Activated CD8-positive, alpha-beta T cell treated with anti-CD3 and anti-CD28 coated beads for 36 hours (primary cell): ENCODE data around the gene TSR3. TPM values are rescaled to one million over a fixed set of nuclear protein-coding genes. Genes with fewer than 3 reads are reported as not detected.

ENCODE experiments used
- ATAC-seq: fragments of 200-7000 bp; cut with Tn5 transposase; one replicate; pipeline ENCODE4 v1.10.0; 2021; ENCODE audit warnings: mild to moderate bottlenecking, moderate library complexity
- CTCF ChIA-PET: fragments of 350-600 bp; sonication (Branson Sonifier 250); formaldehyde crosslinking; loops from one replicate; lab custom pipeline; 2021; ENCODE audit warnings: antibody characterized with exemption; lab: Charles Lee
- POLR2A ChIA-PET: fragments of 350-600 bp; sonication (Branson Sonifier 250); formaldehyde crosslinking; loops from one replicate; lab custom pipeline; 2021; ENCODE audit warnings: antibody characterized with exemption; lab: Charles Lee
- DNase-seq: peaks from one replicate; pipeline ENCODE4 v3.0.0-alpha.2; 2020
- H3K27ac Mint-ChIP-seq: one replicate; pipeline ENCODE4 v1.8.0; 2021; ENCODE audit warnings: mild to moderate bottlenecking, mixed read lengths
- H3K27me3 Mint-ChIP-seq: one replicate; pipeline ENCODE4 v1.8.0; 2021; ENCODE audit warnings: mixed read lengths
- H3K36me3 Mint-ChIP-seq: one replicate; pipeline ENCODE4 v1.8.0; 2021; ENCODE audit warnings: low read depth, mixed read lengths
- H3K4me1 Mint-ChIP-seq: one replicate; pipeline ENCODE4 v1.8.0; 2021; ENCODE audit warnings: low read depth, mixed read lengths
- H3K4me3 Mint-ChIP-seq: one replicate; pipeline ENCODE4 v1.8.0; 2021; ENCODE audit warnings: mild to moderate bottlenecking, moderate library complexity, mixed read lengths
- H3K9me3 Mint-ChIP-seq: one replicate; pipeline ENCODE4 v1.8.0; 2021; ENCODE audit warnings: mixed read lengths
- CTCF ChIP-seq: fragments of 200-600 bp; IDR thresholded peaks from one replicate; pipeline ENCODE4 v1.8.0; 2022; ENCODE audit warnings: antibody characterized with exemption, mild to moderate bottlenecking
- intact Hi-C: fragments of 100-400 bp; cut with micrococcal nuclease; formaldehyde crosslinking; loops from one replicate; pipeline ENCODE4 v1.10.0; 2022
- total RNA-seq, 2 experiments: library from RNA; stranded (reverse); gene quantifications; one replicate each; pipeline ENCODE4 v1.2.3, GENCODE V29; 2021

TSR3 gene
- total RNA-seq, 2 experiments from 2014 or later = 54.7 to 57.4 TPM

- H3K9me3 Mint-ChIP-seq = no peaks in the 10 kb centered on the region
Observed at GRCh38 chr16:1397779-1398178, 46.1 kb upstream of the TSR3 start.

GRCh38 chr16:1395444-1396031, 43.9 kb upstream of the TSR3 start:
- Mint-ChIP-seq H3K4me1 (no peaks in the 10 kb centered on the region), H3K27ac (no peak overlapping the region), H3K4me3 (no peak overlapping the region), H3K36me3 (peaks cover 2% of the 10 kb centered on the region), H3K9me3 (no peaks in the 10 kb centered on the region), H3K27me3 (no peaks in the 10 kb centered on the region)
- POLR2A ChIA-PET = interaction anchor here (1.8 kb wide), 1 partner anchor 17 kb away, joined by 4 read pairs; no protein-coding TSS in a partner anchor
- no peak for DNase-seq
- no peak for TF ChIP-seq CTCF
- intact Hi-C loops = no loop called here
- ATAC-seq = no peak
- CTCF ChIA-PET = no interaction called here

More at GRCh38 chr16:1397779-1398178, 46.1 kb upstream of the TSR3 start:
- intact Hi-C loops = no loop called here
- no peak overlapping the region for H3K27ac Mint-ChIP-seq
- TF ChIP-seq CTCF = no peak
- ChIA-PET POLR2A (no interaction called here), CTCF (no interaction called here)
- no peak for DNase-seq
- ATAC-seq = no peak
- H3K36me3 Mint-ChIP-seq = peaks cover 2% of the 10 kb centered on the region
- no peaks in the 10 kb centered on the region for H3K4me1 Mint-ChIP-seq
- no peak overlapping the region for H3K4me3 Mint-ChIP-seq
- no peaks in the 10 kb centered on the region for H3K27me3 Mint-ChIP-seq

GRCh38 chr16:1394367-1394951, 42.8 kb upstream of the TSR3 start:
- no peak overlapping the region for H3K27ac Mint-ChIP-seq
- DNase-seq = no peak
- no peaks in the 10 kb centered on the region for H3K27me3 Mint-ChIP-seq
- H3K9me3 Mint-ChIP-seq = no peaks in the 10 kb centered on the region
- intact Hi-C loops = no loop called here
- ChIA-PET POLR2A (no interaction called here), CTCF (no interaction called here)
- no peak for TF ChIP-seq CTCF
- H3K4me3 Mint-ChIP-seq = no peak overlapping the region
- peaks cover 5% of the 10 kb centered on the region for H3K36me3 Mint-ChIP-seq
- no peak for ATAC-seq
- no peaks in the 10 kb centered on the region for H3K4me1 Mint-ChIP-seq

GRCh38 chr16:1393613-1394176, 42.0 kb upstream of the TSR3 start:
- Mint-ChIP-seq H3K4me3 (no peak overlapping the region), H3K4me1 (no peaks in the 10 kb centered on the region), H3K9me3 (no peaks in the 10 kb centered on the region), H3K36me3 (peaks cover 5% of the 10 kb centered on the region), H3K27me3 (no peaks in the 10 kb centered on the region), H3K27ac (no peak overlapping the region)
- ATAC-seq (no peak), DNase-seq (no peak)
- ChIA-PET CTCF (no interaction called here), POLR2A (no interaction called here)
- intact Hi-C loops = no loop called here
- TF ChIP-seq CTCF = no peak

GRCh38 chr16:1392826-1393225, 41.1 kb upstream of the TSR3 start:
- no peak overlapping the region for H3K4me3 Mint-ChIP-seq
- no peaks in the 10 kb centered on the region for H3K4me1 Mint-ChIP-seq
- CTCF ChIA-PET = no interaction called here
- intact Hi-C loops = no loop called here
- H3K9me3 Mint-ChIP-seq = no peaks in the 10 kb centered on the region
- DNase-seq = no peak
- peaks cover 5% of the 10 kb centered on the region for H3K36me3 Mint-ChIP-seq
- ATAC-seq = no peak
- no peaks in the 10 kb centered on the region for H3K27me3 Mint-ChIP-seq
- no peak overlapping the region for H3K27ac Mint-ChIP-seq
- POLR2A ChIA-PET = interaction anchor here (0.6 kb wide), 1 partner anchor 547 kb away, joined by 3 read pairs; no protein-coding TSS in a partner anchor
- TF ChIP-seq CTCF = no peak
